GM18499 (cell line): ENCODE results near the gene TASP1.
A peak's percentile ranks its signal among the peaks of the same experiment; 100 is the strongest.
"Not testable (repeated sequence)": the region's sequence is repeated elsewhere in the genome, so short reads cannot be mapped to it uniquely, and the experiment has no call there.

ENCODE experiments used
- ATAC-seq: cut with Tn5 transposase; IDR thresholded peaks from one replicate; pipeline ENCODE4 v1.9.1; 2021; ENCODE audit warnings: moderate number of reproducible peaks; ENCODE audit not compliant: insufficient read depth, unreplicated experiment

The TASP1 gene

DNA sequence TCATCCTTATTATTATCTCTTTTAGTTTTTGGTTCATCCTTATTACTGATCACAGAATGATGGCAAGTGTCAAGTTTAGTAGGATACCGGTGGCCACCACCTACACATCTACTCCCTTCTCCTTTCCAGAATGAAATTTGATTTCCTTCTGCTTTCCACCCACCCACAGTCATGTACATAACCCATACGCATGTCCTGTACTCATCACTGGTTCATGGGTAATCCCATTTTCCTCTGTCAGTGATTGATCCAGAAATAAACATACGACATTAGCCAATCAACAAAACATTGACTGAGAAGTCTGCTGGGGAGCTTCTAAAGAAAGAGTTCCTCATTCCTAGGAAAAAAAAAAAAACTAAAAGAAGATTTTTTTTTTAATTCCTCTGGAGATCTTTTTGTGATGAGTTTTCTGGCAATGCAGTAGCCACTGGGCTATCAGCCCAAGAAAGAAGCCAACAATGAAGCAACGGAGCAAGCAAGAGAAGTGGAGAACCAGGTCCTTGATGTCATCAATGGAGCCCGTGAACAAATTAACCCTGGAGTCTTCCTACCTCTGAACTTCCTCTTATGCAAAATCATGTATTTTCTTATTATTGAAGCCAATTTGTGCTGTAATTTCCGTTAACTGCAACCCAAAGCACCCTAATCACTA lies 127.8 kb downstream of the TASP1 start:
- no peak for ATAC-seq

DNA sequence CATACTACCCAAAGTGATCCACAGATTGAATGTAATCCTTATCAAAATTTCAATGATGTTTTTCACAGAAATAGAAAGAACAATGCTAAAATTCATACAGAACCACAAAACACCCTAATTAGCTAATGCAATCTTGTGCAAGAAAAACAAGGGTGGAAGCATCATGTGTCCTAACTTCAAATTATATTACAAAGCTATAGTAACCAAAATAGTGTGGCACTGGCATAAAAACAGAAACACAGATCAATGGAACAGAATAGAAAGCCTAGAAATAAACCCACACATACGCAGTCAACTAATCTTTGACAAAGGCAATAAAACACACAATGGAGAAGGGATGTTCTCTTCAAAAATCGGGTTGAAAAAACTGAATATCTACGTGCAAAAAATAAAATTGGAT lies 131.1 kb downstream of the TASP1 start:
- ATAC-seq: no peak

DNA sequence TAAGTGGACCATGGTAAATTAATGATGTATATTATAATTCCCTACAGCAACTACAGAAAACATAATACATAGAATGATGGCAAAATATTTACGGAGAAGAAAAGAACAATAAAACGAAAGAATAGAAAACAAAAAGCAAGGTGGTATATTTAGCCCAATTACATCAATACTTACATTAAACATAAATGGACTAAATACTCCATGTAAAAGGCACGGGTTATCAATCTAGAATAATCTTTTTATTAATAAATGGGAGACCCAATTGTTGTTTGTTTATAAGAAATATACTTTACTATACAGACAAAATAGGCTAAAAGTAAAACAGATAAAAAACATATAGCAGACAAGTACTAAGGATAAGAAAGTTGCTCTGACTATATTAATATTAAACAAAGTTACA lies 137.2 kb downstream of the TASP1 start:
- no peak for ATAC-seq

DNA sequence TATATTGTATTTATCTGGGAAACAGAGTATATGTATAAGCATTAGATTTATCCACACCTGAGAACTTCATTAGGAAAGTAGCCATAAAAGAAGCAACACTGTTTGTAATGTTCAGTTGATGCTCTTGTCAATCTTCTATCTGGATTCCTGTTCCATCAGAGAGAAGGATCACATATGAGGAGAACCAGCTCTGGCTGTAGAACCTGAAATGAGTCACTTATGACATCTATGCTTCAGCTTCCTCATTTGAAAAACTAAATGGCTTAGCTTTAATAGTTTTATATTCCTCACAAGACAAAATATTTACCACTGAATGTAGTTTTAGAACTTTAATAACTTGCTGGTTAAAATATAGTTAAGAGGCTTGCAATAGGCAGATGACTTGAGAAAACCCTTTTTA lies 144.7 kb downstream of the TASP1 start:
- ATAC-seq: no peak

DNA sequence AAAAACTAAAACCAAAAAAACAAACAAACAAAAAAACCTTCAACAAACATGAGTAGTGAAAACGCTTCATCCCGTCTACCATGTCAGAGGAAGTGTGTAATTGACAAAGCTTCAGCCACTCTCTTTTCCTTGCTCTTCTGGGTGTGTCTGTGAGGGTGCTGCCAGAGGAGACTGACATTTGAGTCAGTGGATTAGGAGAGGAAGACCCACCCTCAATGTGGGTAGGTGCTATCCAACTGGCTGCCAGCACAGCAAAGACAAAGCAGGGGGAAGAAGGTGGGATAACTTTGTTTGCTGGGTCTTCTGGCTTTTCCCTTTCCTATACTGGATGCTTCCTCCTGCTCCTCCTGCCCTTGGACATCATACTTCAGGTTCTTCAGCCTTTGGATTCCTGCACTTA lies 145.6 kb downstream of the TASP1 start:
- no peak for ATAC-seq

DNA sequence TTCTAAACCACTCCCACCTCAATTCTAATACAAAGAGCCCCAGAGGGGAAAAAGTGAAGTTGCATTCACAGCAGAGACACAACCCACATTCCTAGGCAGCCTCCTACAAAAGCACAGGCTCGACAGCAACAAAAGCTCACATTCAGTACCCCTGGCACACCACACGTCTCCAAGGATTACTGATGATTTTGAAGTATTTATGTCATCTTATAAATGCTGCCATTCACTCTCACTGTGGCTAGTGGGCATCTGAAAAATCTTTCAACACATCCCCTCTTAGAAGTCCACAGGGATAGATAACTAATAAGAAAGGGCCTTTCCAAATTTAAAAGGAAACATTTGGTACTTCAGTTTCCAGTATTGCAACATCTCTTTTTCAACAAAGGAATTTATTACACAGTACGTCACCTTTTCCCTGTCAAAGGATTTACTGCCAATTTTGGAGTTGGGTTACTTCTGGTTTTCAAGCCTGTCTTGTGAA lies 146.7 kb downstream of the TASP1 start:
- ATAC-seq: no peak

DNA sequence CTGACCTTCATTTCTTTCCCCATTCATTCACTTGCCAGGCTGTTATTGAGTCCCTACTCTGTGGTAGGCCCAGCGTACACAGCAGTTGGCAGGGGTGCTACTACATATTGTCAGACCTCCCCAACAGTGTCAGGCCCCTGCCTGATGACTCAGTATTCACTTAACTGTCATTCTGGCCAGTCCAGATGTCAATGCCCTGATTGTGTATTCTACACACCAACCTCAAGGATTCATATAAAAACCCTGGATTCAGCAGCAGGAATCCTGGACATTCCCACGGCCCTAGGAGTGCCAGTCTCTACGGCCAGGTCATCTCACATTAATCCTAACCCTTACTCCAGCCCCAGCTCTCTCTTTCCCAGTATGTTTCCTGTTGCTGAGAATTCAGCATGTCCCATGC lies 151.5 kb downstream of the TASP1 start:
- no peak for ATAC-seq

DNA sequence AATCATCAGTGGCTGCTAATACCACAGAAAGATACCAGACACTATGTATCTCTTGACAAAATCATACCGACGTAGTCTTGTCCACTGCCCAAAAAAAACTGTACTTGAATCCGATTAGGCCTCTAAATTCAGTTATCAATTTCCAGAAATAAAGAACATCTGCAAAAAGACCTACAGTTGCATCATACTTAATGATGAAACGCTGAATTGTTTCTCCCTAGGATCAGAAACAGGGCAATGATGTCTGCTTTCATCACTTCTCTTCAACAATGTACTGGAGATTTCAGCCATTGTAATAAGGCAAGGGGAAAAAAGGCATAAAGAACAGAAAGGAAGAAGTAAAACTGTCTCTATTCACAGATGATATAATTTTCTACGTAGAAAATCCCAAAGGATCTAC lies 152.0 kb downstream of the TASP1 start:
- no peak for ATAC-seq

DNA sequence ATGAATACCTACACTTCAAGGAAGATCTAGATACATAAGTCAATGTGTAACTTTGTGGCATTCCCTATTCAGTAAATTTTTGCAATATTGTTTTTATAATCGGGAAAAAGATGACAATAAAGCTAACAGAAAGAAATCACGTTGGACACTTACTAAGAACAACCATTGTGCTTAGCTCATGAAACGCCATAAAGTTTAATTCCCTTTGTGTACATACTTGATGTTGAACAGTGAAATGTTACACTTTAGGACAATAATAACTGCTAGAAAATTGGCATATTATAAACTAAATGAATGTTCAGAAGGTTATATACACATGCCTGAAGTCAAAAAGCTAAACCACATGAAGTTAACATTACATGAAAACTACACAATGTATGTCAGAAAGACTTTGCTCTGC lies 153.2 kb downstream of the TASP1 start:
- ATAC-seq: no peak

DNA sequence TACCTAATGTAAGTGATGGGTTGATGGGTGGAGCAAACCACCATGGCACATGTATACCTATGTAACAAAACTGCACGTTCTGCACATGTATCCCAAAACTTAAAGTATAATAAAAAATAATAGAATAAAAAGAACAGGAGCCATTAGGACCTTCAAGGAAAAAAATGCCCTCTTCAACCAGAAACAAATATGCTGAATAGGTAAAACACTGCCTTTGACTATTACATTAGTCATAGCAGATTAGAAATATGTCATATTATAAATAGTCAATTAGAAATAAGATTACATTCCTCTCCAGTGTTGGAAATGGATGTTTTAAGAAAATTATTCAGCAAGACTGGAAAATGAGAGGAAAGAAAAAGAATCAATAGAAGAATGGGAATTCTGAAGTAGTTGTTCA lies 153.7 kb downstream of the TASP1 start:
- not testable (repeated sequence) for ATAC-seq

DNA sequence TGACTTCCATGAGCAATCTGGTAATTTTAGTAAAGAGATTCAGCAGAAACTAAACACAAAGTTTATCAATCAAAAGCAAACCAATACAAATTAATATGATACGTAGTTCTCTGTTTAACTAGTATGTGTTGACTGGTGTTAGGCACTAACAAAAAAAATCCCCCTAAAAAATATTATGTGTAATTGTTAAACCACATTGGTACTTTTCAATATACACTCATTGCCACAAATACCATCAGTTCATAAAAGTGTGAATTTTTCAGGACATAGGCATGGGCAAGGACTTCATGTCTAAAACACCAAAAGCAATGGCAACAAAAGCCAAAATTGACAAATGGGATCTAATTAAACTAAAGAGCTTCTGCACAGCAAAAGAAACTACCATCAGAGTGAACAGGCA lies 155.3 kb downstream of the TASP1 start:
- not testable (repeated sequence) for ATAC-seq

DNA sequence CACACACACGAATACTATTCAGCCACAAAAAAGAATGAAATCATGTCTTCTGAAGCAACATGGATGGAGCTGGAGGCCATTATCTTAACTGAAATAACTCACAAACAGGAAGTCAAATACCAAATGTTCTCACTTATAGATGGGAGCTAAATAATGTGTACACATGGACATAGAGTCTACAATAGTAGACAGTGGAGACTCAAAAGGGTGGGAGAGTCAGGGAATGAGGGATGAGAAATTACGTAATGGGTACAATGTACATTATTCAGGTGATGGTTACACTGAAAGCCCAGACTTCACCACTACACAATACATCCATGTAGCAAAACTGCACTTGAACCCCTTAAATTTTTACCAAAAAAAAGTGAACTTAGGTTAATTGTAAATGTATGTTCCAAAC lies 160.4 kb downstream of the TASP1 start:
- ATAC-seq: no peak

DNA sequence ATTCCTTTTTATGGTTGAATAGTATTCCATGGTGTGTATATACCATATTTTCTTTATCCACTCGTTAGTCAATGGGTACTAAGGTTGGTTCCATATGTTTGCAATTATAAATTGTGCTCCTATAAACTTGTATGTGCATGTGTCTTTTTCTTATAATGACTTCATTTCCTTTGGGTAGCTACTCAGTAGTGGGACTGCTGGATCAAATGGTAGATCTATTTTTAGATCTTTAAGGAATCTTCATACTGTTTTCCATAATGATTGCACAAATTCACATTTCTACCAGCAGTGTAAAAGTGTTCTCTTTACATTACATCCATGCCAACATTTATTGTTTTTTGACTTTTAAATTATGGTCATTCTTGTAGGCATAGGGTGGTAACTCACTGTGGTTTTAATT lies 164.3 kb downstream of the TASP1 start:
- ATAC-seq: no peak

DNA sequence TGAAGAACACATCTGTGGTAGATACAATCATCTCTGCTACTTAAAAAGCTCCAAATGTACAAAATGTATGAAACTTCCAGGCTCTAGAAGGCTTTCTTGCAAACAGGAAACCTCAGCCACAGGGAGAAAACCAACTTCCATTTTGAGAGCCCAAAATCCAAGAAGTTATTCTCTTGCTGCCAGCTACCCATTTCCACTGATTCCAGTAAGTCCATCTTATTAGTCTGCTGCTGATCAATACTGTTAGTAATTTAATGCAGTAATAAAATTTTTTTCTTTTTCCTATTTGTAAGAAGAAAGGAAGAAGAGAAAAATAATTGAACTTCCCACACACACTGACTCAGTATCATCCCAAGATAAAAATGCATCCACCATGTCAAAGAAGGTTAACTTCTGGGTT lies 169.5 kb downstream of the TASP1 start:
- ATAC-seq: no peak

DNA sequence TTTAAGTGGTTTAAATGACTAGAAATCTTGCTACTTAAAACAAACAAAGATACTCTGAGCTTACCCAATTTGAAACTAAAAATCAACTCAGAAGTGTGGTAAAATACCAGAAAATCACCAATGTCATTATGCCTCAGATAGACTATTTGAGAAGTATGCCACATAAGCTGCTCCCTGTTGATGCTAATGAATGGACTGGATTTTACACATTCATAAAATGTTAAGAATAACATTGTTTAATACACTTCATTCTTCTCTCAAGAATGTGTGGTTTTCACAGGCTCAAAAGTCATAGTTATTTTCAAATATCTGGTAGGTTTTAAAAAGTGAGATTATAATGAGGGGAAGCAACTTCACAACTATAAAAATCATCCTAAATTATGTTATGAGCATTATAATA lies 170.6 kb downstream of the TASP1 start:
- ATAC-seq: no peak

DNA sequence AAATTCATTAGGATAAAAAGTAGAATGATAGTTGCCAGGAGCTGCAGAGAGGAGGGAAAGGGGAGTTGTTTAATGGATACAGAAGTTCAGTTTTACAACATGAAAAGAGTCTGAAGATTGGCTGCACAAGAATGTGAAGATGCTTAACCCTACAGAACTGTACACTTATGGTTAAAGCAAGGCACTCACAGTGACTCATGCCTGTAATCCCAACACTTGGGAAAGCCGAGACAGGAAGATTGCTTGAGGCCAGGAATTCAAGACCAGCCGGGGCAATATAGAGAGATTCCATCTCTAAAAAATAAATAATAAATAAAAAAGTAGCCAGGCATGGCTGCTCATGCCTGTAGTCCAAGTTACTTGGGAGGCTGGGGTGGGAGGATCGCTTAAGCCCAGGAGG lies 174.0 kb downstream of the TASP1 start:
- ATAC-seq: no peak

DNA sequence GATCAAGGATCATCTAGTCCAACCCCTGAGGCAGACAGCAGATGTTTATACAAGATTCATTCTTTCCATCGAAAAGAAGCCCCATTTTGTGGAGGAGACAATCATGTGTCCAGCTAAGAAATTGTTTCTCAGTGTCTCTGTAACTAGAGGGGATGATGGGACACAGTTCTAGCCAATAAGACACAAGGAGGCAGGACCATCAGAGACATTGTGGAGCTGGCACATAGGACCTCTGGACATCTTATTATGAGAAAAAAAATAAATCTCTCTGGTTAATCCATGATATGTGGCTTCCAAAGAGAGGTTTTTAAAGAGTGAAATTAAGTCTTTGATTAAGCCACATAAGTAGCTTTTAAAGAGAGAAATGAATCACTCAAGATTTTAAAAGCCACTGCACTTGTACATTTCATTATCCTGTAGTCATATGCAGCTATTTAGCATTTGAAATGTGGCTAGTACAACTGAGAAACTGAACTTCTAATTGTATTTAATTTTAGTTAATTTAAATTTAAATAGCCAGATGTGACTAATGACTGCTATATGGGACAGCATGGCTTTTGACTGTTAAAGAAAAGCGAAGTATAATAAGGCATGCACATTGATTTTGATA lies 176.8 kb downstream of the TASP1 start:
- no peak for ATAC-seq

DNA sequence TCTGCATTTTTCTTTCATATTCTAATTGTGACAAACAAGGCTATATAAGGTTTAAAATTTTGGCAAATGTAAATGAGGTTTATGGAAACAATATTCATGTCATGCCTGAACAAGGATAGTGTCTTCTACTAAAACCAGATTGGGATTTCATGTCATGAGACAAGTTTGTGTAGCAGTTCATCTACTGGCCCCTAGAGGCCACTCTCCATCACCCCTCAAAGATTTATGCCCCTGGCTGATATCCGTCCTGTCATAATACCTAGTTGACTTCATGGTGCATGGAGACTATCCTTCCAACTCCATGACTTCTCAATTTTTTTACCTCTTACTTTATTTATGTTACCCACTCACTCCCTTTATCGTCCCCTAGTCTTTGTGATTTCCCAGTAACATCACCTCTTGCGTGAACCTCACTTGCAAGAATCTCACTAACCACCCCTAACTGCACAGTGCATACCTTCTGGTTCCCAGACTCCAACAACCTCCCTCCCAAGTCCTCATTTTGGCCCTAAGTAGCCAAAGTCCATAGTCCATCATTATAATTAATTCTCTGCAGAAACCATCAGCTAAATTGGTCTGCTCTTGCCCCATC lies 179.8 kb downstream of the TASP1 start:
- ATAC-seq: peak; percentile 77

DNA sequence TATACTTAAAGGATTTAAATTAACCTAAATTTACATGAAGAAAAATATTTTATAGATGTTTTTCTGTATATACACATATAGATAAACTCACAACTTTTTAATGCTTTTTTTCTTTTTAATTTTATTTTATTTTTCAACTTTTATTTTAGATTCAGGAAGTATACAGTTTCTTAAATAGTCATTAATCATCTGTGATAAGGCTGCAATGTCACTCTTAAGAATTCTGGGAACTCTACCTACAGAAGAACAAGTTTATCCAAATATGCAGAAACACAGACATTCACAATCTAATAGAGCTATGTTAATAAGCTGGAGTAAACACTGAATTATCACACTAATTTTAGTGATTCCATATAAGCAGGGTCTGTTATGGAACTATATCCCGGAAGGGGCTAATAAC lies 181.2 kb downstream of the TASP1 start:
- ATAC-seq: no peak

DNA sequence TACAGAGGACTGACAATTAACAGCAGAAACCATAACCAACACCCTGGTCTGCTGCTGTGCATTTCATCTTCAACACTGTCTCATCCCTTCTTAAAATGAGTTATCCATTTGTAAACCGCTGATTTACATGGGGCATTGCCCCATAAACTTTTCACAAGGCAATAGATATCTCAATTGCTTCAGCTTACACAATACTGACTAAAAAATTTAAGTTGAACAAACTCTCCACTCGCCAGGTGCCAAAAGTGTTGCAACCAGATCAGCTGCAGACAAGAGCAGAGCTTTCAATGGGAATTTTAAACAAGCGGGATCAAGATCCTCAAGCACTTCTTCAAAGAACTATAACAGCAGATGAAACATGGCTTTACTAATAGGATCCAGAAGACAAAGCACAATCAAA lies 183.0 kb downstream of the TASP1 start:
- ATAC-seq: no peak

DNA sequence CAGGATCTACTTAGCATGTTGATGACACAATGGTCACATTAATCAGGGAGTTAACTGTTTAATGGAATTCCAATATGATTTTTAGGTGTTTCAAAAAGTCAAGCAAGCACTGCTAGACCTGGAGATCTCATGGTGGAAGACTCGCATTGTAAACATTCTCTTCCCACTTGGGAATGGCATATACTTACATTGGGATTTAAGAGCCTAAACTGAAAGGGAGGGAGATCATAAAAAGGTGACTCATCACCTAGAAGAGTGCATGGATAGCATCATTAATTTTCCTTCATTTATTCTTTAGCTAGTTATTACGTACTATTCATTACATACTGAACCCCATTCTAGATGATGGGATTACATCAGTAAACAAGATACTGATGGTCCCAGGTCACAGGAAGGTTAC lies 185.4 kb downstream of the TASP1 start:
- ATAC-seq: no peak
